Measurements from ENCODE around the gene LIN7A.

Gene LIN7A

GRCh38 chr12:80849337-80849736 is 88.4 kb downstream of the LIN7A start:
- DNase-seq = no peak

- DNase-seq = no peak
Observed at GRCh38 chr12:80848858-80849257, 88.9 kb downstream of the LIN7A start.

GRCh38 chr12:80847575-80847974 is 90.2 kb downstream of the LIN7A start:
- no peak for DNase-seq

GRCh38 chr12:80846952-80847351 is 90.8 kb downstream of the LIN7A start:
- DNase-seq = no peak

GRCh38 chr12:80845639-80846038 is 92.1 kb downstream of the LIN7A start:
- no peak for DNase-seq

- no peak for DNase-seq
Observed at GRCh38 chr12:80843969-80844368, 93.8 kb downstream of the LIN7A start.

- no peak for DNase-seq
Observed at GRCh38 chr12:80838708-80839107, 99.0 kb downstream of the LIN7A start.

- DNase-seq = no peak
Observed at GRCh38 chr12:80838024-80838658, 99.6 kb downstream of the LIN7A start.

- no peak for DNase-seq
Observed at GRCh38 chr12:80837342-80837978, 100.3 kb downstream of the LIN7A start.

GRCh38 chr12:80834724-80835123 is 103.0 kb downstream of the LIN7A start:
- no peak for DNase-seq

GRCh38 chr12:80830533-80831088 is 107.1 kb downstream of the LIN7A start:
- no peak for DNase-seq

- DNase-seq = no peak
Observed at GRCh38 chr12:80829767-80830166, 108.0 kb downstream of the LIN7A start.

GRCh38 chr12:80825506-80825905 is 112.2 kb downstream of the LIN7A start:
- DNase-seq = no peak

- DNase-seq = no peak
Observed at GRCh38 chr12:80823393-80823792, 114.3 kb downstream of the LIN7A start.

- DNase-seq = no peak
Observed at GRCh38 chr12:80821513-80822000, 116.2 kb downstream of the LIN7A start.

GRCh38 chr12:80818878-80819277 is 118.9 kb downstream of the LIN7A start:
- DNase-seq = no peak

GRCh38 chr12:80815351-80815750 is 122.4 kb downstream of the LIN7A start:
- no peak for DNase-seq

GRCh38 chr12:80814453-80814852 is 123.3 kb downstream of the LIN7A start:
- DNase-seq = no peak

- DNase-seq = no peak
Observed at GRCh38 chr12:80813820-80814219, 123.9 kb downstream of the LIN7A start.

- no peak for DNase-seq
Observed at GRCh38 chr12:80811957-80812708, 125.6 kb downstream of the LIN7A start.

GRCh38 chr12:80810874-80811273 is 126.9 kb downstream of the LIN7A start:
- no peak for DNase-seq

GRCh38 chr12:80807640-80808288 is 130.0 kb downstream of the LIN7A start:
- DNase-seq = no peak

- no peak for DNase-seq
Observed at GRCh38 chr12:80805106-80805505, 132.6 kb downstream of the LIN7A start.
